C4-2B (cell line): ENCODE measurements around the gene CCN5.
"Not testable (repeated sequence)": the region's sequence is repeated elsewhere in the genome, so short reads cannot be mapped to it uniquely, and the experiment has no call there.

Source experiments
- H3K27ac ChIP-seq: fragments of 450-650 bp; 2 replicates; pipeline ENCODE4 v1.5.1; 2017
- ZFX ChIP-seq: fragments of 450-650 bp; IDR thresholded peaks from 2 replicates; pipeline ENCODE4 v1.6.1; 2017
- TF ChIP-seq, protein P1 (sequence below): fragments of 450-650 bp; conservative IDR thresholded peaks from 2 replicates; pipeline ENCODE4 v1.5.1; 2017; ENCODE audit warnings: mild to moderate bottlenecking

The CCN5 gene

DNA sequence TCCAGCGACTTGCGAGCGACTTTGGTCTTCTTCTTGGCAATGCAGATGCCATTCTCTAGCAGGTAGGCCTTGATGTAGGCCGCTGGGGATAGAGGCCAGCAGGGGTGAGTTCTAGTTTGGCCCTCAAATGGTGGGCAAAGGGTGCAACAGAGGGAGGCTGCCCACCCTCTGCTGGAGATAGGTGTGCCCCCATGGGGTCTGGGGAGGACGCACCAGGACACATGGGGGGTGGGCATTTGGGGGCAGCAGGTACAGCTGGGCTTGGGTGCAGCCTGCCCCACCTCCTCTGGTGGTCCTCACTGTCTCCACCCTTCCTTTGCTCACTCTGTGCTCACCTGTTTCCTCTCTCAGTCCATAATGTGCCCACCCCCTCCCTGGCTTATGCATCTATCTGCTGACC, 41.8 kb downstream of the CCN5 start:
- H3K27ac ChIP-seq: no peak overlapping the region

DNA sequence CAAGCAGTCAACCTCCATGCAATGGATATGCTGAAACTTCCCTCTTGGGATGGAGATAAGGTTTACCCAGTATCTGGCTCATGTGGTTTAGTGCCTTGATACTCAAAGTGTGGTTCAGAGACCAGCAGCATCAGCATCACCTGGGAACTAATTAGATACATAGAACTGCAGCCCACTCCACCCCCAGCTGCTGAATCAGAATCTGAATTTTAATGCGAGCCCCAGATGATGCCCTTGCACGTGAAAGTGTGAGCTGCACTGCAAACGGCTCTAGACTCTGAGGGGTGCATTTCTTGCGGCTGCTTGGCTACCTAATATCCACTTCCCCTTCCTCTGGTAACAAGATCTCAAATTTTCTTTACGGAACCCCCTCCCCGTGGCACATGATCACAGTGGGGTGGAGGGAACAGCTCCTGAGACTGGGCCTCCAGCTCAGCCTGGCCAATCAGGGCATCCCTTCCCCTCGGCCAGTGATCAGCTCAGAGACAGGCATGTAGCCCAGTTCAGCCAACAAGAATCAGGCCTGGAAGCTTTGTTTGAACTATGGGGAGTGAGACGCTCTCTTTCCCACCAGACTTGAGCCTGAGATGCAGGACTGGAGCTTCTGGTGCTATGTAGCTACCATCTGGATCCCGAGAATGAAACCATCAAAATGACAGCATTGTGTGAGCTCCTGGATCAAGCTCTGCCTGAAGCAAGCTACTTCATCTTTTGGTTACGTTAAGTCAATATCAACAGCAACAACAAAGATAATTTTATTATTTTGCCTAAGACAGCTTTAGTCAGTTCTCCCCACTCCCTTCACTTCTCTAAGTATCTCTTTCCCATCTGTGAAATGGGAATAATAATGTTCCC, 43.3 kb downstream of the CCN5 start:
- no peak overlapping the region for H3K27ac ChIP-seq
- TF ChIP-seq ZFX: no peak
- TF ChIP-seq, protein P1, sequence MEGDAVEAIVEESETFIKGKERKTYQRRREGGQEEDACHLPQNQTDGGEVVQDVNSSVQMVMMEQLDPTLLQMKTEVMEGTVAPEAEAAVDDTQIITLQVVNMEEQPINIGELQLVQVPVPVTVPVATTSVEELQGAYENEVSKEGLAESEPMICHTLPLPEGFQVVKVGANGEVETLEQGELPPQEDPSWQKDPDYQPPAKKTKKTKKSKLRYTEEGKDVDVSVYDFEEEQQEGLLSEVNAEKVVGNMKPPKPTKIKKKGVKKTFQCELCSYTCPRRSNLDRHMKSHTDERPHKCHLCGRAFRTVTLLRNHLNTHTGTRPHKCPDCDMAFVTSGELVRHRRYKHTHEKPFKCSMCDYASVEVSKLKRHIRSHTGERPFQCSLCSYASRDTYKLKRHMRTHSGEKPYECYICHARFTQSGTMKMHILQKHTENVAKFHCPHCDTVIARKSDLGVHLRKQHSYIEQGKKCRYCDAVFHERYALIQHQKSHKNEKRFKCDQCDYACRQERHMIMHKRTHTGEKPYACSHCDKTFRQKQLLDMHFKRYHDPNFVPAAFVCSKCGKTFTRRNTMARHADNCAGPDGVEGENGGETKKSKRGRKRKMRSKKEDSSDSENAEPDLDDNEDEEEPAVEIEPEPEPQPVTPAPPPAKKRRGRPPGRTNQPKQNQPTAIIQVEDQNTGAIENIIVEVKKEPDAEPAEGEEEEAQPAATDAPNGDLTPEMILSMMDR: no peak

More for the DNA sequence above, 41.8 kb downstream of the CCN5 start:
- TF ChIP-seq, protein P1: no peak
- no peak for TF ChIP-seq ZFX

DNA sequence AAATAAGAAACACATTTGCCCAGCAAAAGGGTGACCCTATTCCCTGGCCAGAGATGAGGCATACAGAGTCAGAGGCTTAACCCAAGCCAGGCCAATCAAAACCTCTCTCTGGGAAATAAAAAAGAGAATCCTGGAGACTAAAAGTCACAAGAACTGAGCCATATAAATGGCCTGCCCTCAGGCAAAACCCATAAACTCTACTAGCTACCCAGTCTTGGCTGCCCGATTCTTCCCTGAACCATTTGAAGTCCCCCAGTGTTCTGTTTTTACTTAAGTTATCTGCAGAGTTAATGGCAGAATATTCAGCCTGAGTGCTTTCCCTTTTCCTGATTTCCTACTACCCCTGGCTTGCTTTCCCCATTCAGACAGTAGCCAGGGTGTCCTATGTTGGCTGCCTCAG, 44.4 kb downstream of the CCN5 start:
- TF ChIP-seq, protein P1: no peak
- no peak for TF ChIP-seq ZFX
- H3K27ac ChIP-seq: no peak overlapping the region

DNA sequence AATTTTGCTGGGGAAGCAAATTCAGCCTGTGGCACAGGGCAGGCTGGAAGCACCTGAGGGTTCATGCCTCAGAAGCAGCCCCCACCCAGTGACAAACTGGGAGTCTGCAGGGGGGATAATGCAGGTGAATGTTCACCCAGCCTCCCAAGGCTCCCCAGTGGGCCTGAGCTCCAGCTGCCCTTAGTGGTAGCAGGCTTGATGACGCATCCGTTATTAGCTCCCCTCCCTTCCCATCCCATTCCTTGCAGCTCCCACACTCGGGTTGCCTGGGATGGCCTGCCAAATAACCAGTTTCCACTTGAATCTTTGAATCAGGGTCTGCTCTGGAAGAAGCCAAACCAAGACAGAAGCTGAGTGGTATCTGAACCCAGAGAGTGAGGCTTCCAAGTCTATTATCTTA, 46.3 kb downstream of the CCN5 start:
- TF ChIP-seq ZFX: no peak
- TF ChIP-seq, protein P1: no peak

DNA sequence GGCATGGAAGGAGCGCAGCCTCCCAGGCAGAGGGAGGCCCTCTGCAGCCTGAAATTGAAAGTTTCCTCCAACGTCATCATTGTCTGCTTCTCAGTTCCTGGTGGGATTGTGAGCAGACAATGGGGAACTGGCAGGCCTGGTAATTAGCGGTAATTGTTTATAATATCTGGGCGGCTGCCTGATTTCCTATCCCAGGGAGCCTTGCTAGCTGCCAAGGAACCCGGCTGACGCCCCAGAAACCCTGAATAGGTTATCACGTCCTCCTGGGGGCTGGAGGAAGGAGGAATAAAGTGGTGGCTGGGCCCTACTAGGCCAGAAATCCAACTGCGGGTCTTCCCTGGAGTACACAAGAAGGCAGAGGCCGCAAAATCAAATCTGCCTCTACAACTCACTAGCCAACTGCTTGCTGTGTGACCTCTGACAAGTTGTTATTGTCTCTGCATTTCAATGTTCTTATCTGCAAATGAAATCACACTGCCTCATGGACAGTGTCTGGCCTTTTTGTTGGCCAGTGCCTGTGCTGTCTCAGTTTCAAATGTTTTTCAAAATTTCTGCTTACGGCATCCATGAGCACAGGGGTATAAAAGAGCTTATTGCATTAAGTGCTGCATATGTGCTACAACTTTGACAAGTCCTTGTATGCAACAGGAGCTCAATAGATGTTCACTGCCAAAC, 47.4 kb downstream of the CCN5 start:
- H3K27ac ChIP-seq: no peak overlapping the region
- TF ChIP-seq ZFX: no peak
- TF ChIP-seq, protein P1: no peak

More for the DNA sequence above, 46.3 kb downstream of the CCN5 start:
- no peak overlapping the region for H3K27ac ChIP-seq

DNA sequence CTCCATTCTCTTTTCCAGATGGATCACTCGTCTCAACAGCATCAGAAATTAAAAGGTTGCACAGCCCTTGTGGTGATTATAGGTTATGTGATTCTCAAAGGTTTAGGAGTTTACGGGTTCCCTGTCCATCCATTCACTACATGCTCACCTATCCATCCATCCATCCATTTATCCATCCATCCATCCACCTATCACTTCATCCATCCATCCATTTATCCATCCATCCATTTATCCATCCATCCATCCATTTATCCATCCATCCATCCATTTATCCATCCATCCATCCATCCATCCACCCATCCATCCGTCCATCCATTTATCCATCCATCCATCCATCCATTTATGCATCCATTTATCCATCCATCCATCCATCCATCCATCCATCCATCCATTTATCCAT, 48.6 kb downstream of the CCN5 start:
- not testable (repeated sequence) for H3K27ac ChIP-seq

DNA sequence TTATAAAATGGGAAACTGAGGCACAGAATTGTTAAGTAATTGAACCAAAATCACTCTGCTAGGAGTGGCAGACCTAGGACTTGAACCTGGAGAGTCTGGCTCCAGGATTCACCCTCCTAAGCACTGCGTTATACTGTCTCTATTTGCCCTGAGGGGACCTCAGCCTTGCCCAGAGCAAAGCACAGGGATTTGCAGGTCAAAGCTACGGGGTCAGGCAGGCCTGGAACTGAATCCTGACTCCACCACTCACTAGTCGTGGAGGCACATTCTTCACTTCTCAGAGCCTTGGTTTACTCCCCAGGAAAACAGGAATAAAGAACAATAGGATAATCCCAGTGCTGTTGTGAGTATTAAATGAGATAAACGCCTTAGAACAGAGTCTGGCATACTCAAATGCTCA, 49.9 kb downstream of the CCN5 start:
- no peak overlapping the region for H3K27ac ChIP-seq
- no peak for TF ChIP-seq ZFX
- TF ChIP-seq, protein P1: no peak
